GM18507 (cell line): ENCODE measurements around the gene IRF2BP2.

ENCODE experiments used
- DNase-seq: peaks from one replicate; pipeline ENCODE4 v3.0.0; 2011; ENCODE audit warnings: low read depth; ENCODE audit not compliant: insufficient read length; ENCODE audit errors: extremely low spot score
- FAIRE-seq: peaks from 2 replicates; lab custom pipeline; 2011; peaks lifted over from hg19 to GRCh38; lab: Jason Lieb, UNC

IRF2BP2 gene

GRCh38 chr1:234617131-234617985 is 7.4 kb upstream of the IRF2BP2 start:
- DNase-seq: no peak

GRCh38 chr1:234616644-234617043 is 6.7 kb upstream of the IRF2BP2 start:
- DNase-seq (no peak), FAIRE-seq (no peak)

More at GRCh38 chr1:234617131-234617985, 7.4 kb upstream of the IRF2BP2 start:
- FAIRE-seq: no peak

GRCh38 chr1:234614081-234614489 is 4.1 kb upstream of the IRF2BP2 start:
- no peak for FAIRE-seq
- no peak for DNase-seq

GRCh38 chr1:234613128-234613875 is 3.3 kb upstream of the IRF2BP2 start:
- FAIRE-seq (peak; percentile 18), DNase-seq (no peak)

GRCh38 chr1:234612352-234613127 is 2.6 kb upstream of the IRF2BP2 start:
- FAIRE-seq (peak; percentile 88), DNase-seq (peak; percentile 52)

- FAIRE-seq (no peak), DNase-seq (no peak)
These were observed 1.9 kb upstream of the IRF2BP2 start for GRCh38 chr1:234611847-234612351.

- no peak for DNase-seq
- peak; percentile 75 for FAIRE-seq
These were observed 1.4 kb upstream of the IRF2BP2 start for GRCh38 chr1:234611225-234611846.

GRCh38 chr1:234610666-234611224 is 767 bp upstream of the IRF2BP2 start:
- FAIRE-seq: peak; percentile 59

GRCh38 chr1:234609691-234610042 is 311 bp downstream of the IRF2BP2 start:
- FAIRE-seq (no peak), DNase-seq (no peak)

More at GRCh38 chr1:234610666-234611224, 767 bp upstream of the IRF2BP2 start:
- DNase-seq: peak; percentile 68

- DNase-seq: no peak
- no peak for FAIRE-seq
These were observed 877 bp downstream of the IRF2BP2 start for GRCh38 chr1:234608911-234609690.

GRCh38 chr1:234608025-234608910 is 1.7 kb downstream of the IRF2BP2 start:
- peak; percentile 90 for FAIRE-seq
- DNase-seq: peak; percentile 54

- no peak for DNase-seq
These were observed 2.6 kb downstream of the IRF2BP2 start for GRCh38 chr1:234607109-234608024.

GRCh38 chr1:234606784-234607108 is 3.2 kb downstream of the IRF2BP2 start:
- no peak for DNase-seq
- no peak for FAIRE-seq

More at GRCh38 chr1:234607109-234608024, 2.6 kb downstream of the IRF2BP2 start:
- peak; percentile 66 for FAIRE-seq

GRCh38 chr1:234605983-234606783 is 3.8 kb downstream of the IRF2BP2 start:
- FAIRE-seq (peak; percentile 41), DNase-seq (no peak)

- FAIRE-seq: no peak
- DNase-seq: no peak
These were observed 4.5 kb downstream of the IRF2BP2 start for GRCh38 chr1:234605399-234605982.
